Measurements from ENCODE around the gene SH2B3.
"Not testable (repeated sequence)": the region's sequence is repeated elsewhere in the genome, so short reads cannot be mapped to it uniquely, and the experiment has no call there.

SH2B3 gene

DNA sequence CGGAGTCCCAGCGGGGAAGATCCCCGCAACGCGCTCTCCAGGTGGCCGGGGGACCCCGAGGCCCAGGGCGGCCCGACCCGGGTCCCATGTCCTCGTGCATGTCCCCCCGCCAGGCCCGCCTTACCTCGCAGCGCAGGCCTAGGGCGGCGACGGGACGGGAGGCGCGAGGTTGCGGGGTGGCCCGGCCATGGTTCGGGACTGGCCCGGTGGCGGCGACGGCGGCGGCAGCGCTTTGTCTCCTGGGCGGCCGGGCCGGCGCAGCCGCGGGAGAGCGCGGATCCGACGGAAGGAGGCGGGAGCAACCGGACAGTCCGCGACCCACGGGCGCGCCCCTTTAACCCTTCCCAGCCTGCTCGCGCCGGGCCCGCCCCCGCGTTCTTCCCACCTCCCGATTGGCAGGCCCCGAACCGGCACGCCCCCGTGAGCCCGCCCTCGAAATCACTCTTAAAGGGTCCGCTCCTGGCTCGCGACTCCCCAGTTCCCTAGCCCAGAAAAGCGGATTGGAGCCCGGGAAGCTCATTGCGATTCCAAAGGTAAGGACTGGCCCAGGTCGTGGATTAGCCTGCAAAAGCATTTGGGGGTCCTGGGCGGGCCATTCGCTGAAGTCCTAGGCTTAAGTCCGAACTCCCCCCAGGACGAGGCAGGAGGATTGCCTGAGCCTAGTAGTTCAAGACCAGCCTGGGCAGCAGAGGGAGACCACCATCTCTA lies 36.8 kb upstream of the SH2B3 start, which contains the start of gene PHETA1:
Gene PHETA1 (minus strand): TSS at position 308 of the 708 bp plus-strand sequence. CDS start 5,668 bp downstream, outside the sequence.
- Histone ChIP-seq H3K36me3 (ENCODE audit: insufficient read depth, low read length) (no peaks in the 10 kb centered on the region), H3K9me2 (replicated peaks; ENCODE audit: low read depth, low read length) (no peaks in the 10 kb centered on the region), H3K27me3 (ENCODE audit: insufficient read depth, low read length, poor library complexity, severe bottlenecking) (no peaks in the 10 kb centered on the region), H3F3A (ENCODE audit: low read depth) (no peaks in the 10 kb centered on the region), H3K9ac (ENCODE audit: low read depth, low read length, poor library complexity, severe bottlenecking) (peak within 1 kb of the TSS; percentile 65), H3K4me1 (ENCODE audit: insufficient read depth, low read length, poor library complexity, severe bottlenecking) (peaks cover 12% of the 10 kb centered on the region), H3K4me2 (ENCODE audit: low read depth, low read length, poor library complexity, severe bottlenecking) (peak within 1 kb of the TSS; percentile 79), H3K79me2 (ENCODE audit: insufficient read depth, low read length) (no peaks in the 10 kb centered on the region; the same call in 1 of the 2 replicates), H3K4me3 (ENCODE audit: low read length, poor library complexity, severe bottlenecking) (peak within 1 kb of the TSS; percentile 74), H2AFZ (ENCODE audit: low read length) (peak within 1 kb of the TSS; percentile 95), H3K9me3 (ENCODE audit: insufficient read depth, low read depth, low read length) (no peaks in the 10 kb centered on the region), H4K20me1 (ENCODE audit: insufficient read depth, low read length, poor library complexity, severe bottlenecking) (no peaks in the 10 kb centered on the region)
- no peak for TF ChIP-seq EZH2phosphoT487 (IDR thresholded peaks at IDR 0.05; ENCODE audit: borderline replicate concordance)
- TF ChIP-seq, protein P1, sequence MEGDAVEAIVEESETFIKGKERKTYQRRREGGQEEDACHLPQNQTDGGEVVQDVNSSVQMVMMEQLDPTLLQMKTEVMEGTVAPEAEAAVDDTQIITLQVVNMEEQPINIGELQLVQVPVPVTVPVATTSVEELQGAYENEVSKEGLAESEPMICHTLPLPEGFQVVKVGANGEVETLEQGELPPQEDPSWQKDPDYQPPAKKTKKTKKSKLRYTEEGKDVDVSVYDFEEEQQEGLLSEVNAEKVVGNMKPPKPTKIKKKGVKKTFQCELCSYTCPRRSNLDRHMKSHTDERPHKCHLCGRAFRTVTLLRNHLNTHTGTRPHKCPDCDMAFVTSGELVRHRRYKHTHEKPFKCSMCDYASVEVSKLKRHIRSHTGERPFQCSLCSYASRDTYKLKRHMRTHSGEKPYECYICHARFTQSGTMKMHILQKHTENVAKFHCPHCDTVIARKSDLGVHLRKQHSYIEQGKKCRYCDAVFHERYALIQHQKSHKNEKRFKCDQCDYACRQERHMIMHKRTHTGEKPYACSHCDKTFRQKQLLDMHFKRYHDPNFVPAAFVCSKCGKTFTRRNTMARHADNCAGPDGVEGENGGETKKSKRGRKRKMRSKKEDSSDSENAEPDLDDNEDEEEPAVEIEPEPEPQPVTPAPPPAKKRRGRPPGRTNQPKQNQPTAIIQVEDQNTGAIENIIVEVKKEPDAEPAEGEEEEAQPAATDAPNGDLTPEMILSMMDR (conservative IDR thresholded peaks at IDR 0.05; ENCODE audit: low read length): no peak

DNA sequence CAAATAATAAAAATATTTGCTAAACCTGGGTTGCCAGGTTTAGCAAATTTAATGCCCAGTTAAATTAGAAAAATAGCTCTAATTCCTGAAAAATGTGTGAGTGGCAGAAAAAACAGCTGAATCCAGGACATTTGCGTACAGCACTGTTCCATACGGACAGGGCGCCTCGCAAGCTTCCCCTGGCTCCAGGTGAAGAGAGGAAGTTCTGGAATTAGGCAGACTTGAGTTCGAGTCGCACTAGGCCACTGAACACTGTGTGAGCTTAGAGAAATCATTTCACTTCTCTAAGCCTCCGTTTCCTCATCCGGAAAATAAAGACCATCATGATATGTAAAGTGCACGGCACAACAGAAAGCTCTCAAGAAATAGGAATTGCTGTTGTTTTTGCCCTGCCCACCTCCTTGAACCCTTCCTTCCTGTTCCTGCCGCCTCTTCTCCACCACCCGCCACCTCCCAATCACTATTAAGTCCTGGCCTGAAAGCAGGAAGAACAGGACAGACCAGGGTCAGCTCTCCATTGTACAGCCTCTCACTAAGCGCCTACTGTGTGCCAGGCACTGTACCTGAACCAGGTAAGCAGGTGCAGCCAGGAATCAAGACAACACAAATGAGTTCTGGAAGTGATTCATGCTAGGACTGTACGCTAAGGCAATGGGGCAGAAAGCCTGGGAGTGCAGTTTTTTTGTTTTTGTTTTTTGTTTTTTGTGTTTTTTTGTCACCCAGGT lies 36.1 kb upstream of the SH2B3 start:
- peak overlapping the region; percentile 79 for H3K4me2 ChIP-seq (ENCODE audit: low read depth, low read length, poor library complexity, severe bottlenecking)
- no peaks in the 10 kb centered on the region; the same call in 1 of the 2 replicates for H3K79me2 ChIP-seq (ENCODE audit: insufficient read depth, low read length)
- H3F3A ChIP-seq (ENCODE audit: low read depth): no peaks in the 10 kb centered on the region
- no peaks in the 10 kb centered on the region for H3K27me3 ChIP-seq (ENCODE audit: insufficient read depth, low read length, poor library complexity, severe bottlenecking)
- no peaks in the 10 kb centered on the region for H3K36me3 ChIP-seq (ENCODE audit: insufficient read depth, low read length)
- peak overlapping the region; percentile 74 for H3K4me3 ChIP-seq (ENCODE audit: low read length, poor library complexity, severe bottlenecking)
- no peaks in the 10 kb centered on the region for H3K9me2 ChIP-seq (replicated peaks; ENCODE audit: low read depth, low read length)
- H3K9me3 ChIP-seq (ENCODE audit: insufficient read depth, low read depth, low read length): no peaks in the 10 kb centered on the region
- peak overlapping the region; percentile 95 for H2AFZ ChIP-seq (ENCODE audit: low read length)
- no peaks in the 10 kb centered on the region for H4K20me1 ChIP-seq (ENCODE audit: insufficient read depth, low read length, poor library complexity, severe bottlenecking)
- H3K4me1 ChIP-seq (ENCODE audit: insufficient read depth, low read length, poor library complexity, severe bottlenecking): peaks cover 12% of the 10 kb centered on the region
- no peak for TF ChIP-seq EZH2phosphoT487 (IDR thresholded peaks at IDR 0.05; ENCODE audit: borderline replicate concordance)
- TF ChIP-seq, protein P1 (conservative IDR thresholded peaks at IDR 0.05; ENCODE audit: low read length): no peak
- H3K9ac ChIP-seq (ENCODE audit: low read depth, low read length, poor library complexity, severe bottlenecking): peak overlapping the region; percentile 65

DNA sequence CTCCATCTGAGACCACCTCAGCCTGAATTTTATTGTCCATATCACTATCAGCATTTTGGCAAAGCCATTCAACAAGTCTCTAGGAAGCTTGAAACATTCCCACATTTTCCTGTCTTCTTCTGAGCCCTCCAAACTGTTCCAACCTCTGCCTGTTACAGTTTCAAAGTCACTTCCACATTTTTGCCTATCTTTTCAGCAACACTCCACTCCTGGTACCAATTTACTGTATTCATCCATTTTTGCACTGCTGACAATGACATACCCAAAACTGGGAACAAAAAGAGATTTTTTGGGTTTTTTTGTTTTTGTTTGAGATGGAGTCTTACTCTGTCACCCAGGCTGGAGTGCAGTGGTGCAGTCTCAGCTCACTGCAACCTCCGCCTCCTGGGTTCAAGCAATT lies 32.5 kb upstream of the SH2B3 start:
- not testable (repeated sequence) for H3K27me3 ChIP-seq (ENCODE audit: insufficient read depth, low read length, poor library complexity, severe bottlenecking); H4K20me1 ChIP-seq (ENCODE audit: insufficient read depth, low read length, poor library complexity, severe bottlenecking); H3K9me3 ChIP-seq (ENCODE audit: insufficient read depth, low read depth, low read length); H3K4me1 ChIP-seq (ENCODE audit: insufficient read depth, low read length, poor library complexity, severe bottlenecking); H2AFZ ChIP-seq (ENCODE audit: low read length); H3K4me3 ChIP-seq (ENCODE audit: low read length, poor library complexity, severe bottlenecking); H3K9ac ChIP-seq (ENCODE audit: low read depth, low read length, poor library complexity, severe bottlenecking); H3K9me2 ChIP-seq (replicated peaks; ENCODE audit: low read depth, low read length); H3K36me3 ChIP-seq (ENCODE audit: insufficient read depth, low read length); H3K79me2 ChIP-seq (ENCODE audit: insufficient read depth, low read length); H3F3A ChIP-seq (ENCODE audit: low read depth); H3K4me2 ChIP-seq (ENCODE audit: low read depth, low read length, poor library complexity, severe bottlenecking)
